GM19035 (cell line): ENCODE data around the gene APOA1.
"Not testable (repeated sequence)": the region's sequence is repeated elsewhere in the genome, so short reads cannot be mapped to it uniquely, and the experiment has no call there.

Experiments
- ATAC-seq: cut with Tn5 transposase; IDR thresholded peaks from one replicate; pipeline ENCODE4 v1.9.1; 2021; ENCODE audit not compliant: unreplicated experiment

The APOA1 gene

GRCh38 chr11:116835042-116835772, 2.2 kb downstream of the APOA1 start:
- peak; percentile 26 for ATAC-seq

DNA sequence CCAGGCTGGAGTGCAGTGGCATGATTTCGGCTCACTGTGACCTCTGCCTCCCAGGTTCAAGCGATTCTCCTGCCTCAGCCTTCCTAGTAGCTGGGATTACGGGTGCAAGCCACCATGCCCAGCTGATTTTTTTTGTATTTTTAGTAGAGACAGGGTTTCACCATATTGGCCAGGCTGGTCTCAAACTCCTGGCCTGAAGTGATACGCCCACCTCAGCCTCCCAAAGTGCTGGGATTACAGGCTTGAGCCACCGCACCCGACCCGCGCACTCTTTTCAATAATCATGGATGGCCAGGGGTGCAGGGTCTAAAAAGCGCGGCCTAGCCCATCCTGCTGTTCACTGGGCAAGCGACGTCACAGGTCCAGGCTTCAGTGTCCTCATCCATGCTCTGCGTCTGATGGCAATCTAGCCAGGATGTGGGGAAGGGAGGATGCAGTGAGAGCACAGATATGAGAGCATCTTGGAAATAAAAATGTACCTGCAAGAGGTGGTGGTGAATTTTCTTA, 2.8 kb downstream of the APOA1 start:
- ATAC-seq: not testable (repeated sequence)

GRCh38 chr11:116833816-116834534, 3.4 kb downstream of the APOA1 start:
- ATAC-seq: no peak

DNA sequence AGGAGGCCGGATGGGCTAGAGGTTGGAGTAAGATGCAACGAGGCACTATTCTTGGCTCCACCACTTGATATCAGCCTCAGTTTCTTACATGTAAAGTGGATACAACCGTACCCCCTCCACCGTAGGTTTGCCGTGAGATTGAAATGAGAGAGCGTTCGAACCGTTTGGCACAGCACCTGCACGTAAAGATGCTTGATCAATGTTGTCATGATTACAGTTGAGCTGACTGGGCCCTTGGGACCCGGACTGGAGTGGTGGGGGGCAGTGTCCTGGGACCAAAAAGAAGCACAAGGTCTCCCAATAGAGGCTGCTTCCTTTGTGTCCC, 4.0 kb downstream of the APOA1 start:
- ATAC-seq: no peak

DNA sequence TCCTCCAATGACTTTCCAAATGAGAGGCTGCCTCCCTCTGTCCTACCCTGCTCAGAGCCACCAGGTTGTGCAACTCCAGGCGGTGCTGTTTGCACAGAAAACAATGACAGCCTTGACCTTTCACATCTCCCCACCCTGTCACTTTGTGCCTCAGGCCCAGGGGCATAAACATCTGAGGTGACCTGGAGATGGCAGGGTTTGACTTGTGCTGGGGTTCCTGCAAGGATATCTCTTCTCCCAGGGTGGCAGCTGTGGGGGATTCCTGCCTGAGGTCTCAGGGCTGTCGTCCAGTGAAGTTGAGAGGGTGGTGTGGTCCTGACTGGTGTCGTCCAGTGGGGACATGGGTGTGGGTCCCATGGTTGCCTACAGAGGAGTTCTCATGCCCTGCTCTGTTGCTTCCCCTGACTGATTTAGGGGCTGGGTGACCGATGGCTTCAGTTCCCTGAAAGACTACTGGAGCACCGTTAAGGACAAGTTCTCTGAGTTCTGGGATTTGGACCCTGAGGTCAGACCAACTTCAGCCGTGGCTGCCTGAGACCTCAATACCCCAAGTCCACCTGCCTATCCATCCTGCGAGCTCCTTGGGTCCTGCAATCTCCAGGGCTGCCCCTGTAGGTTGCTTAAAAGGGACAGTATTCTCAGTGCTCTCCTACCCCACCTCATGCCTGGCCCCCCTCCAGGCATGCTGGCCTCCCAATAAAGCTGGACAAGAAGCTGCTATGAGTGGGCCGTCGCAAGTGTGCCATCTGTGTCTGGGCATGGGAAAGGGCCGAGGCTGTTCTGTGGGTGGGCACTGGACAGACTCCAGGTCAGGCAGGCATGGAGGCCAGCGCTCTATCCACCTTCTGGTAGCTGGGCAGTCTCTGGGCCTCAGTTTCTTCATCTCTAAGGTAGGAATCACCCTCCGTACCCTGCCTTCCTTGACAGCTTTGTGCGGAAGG, 4.8 kb downstream of the APOA1 start:
- no peak for ATAC-seq

DNA sequence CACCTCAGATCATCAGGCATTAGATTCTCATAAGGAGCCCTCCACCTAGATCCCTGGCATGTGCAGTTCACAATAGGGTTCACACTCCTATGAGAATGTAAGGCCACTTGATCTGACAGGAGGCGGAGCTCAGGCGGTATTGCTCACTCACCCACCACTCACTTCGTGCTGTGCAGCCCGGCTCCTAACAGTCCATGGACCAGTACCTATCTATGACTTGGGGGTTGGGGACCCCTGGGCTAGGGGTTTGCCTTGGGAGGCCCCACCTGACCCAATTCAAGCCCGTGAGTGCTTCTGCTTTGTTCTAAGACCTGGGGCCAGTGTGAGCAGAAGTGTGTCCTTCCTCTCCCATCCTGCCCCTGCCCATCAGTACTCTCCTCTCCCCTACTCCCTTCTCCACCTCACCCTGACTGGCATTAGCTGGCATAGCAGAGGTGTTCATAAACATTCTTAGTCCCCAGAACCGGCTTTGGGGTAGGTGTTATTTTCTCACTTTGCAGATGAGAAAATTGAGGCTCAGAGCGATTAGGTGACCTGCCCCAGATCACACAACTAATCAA, 5.6 kb downstream of the APOA1 start:
- no peak for ATAC-seq

- no peak for ATAC-seq
Observed at GRCh38 chr11:116830184-116830912, 7.1 kb downstream of the APOA1 start.

GRCh38 chr11:116829525-116830183, 7.8 kb downstream of the APOA1 start, which contains the start of gene APOC3:
TSS of gene APOC3 (plus strand) at chr11:116829907. CDS start at chr11:116830583, 676 bp downstream.
- ATAC-seq: no peak

- no peak for ATAC-seq
Observed at GRCh38 chr11:116828632-116829524, 8.5 kb downstream of the APOA1 start.

DNA sequence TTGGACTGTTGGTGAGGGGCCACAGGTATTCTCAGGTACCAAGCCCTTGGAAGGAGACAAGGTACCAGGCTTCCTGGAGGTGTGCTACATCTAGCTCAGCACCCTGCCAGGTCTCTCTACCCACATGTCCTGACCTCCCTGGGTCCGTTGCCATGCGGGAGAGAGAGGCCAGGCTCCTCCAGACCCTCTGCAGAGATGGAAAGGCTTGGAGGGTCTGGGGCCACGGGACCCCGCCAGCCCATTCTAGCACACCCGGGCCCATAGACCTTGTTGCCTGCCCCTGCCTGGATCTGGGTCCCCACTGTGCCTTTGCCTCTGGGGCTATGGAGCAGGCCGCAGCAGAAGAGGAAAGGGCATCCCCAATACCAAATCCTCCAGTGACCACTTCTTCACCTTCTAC, 10.0 kb downstream of the APOA1 start:
- no peak for ATAC-seq

DNA sequence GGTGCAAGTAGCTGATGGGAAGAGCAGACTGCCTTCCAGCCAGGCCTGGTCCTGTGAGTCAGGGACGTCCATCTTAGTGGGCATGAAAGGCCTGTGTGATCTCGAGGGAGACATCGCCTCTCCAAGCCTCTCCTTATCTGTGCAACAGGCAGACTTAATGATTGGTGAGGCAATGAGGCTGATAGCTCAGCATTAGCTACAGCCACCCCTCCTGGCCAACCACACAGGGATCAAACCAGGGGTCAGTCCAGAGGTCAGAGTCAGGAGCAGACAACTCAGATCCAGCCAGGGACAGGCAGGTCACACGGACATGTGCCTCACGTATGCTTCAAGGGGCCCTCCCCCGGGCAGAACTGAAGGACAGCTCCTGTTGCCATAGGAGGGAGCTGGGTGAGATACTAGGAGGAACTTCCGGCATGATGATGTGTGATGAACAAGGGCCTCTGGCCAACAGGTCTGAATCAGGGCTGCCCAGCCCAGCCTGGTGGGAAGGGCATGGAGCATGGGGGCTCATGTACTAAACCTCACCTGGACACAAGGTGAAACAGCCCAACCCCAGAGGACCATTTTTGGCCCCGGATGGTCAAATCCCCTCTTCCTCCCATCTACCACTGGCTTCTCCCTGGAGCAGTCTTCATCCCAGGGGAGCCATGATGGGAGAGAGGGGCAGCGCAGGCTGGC, 10.5 kb downstream of the APOA1 start:
- no peak for ATAC-seq

DNA sequence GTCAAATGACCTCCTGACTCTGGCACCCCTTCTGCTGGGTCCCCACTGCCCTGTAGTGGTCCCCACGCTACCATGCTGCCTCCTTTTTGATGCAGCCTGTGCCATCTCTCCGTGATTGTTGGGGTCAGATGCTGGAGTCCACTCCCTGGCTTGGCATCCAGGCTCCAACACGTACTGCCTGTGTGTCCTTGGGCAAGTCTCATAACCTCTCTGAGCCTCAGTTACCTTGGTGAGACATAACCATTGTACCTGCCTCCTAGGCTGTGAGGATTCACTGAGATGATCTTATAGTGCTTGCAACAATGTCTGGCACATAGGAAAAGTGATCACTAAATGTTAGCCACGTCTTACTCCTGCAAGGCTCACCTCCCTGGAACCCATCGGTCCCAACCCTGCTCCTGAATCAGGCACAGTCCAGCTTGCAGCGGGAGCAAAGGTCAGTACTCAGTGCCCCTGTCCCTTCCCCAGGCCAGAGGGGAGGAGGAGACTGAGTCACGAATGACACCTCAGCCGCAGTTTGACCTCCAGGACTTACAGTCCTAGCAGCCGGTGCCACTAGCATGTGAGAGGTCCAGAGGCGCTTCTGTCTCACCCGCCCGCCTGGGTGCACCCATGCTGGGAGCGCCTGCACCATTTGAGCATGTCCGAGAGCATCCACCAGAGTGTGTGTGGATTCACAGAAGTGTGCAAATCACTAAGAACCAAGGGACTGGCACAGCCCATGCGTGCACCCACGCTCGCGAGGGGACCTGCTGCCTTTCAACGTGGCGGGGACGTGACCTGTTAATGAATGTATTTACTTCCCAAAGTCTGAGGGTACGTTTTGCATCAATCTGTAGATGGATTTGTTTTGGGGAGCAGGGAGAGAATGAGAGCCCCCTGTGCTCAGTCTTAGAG, 11.3 kb downstream of the APOA1 start:
- ATAC-seq: no peak

DNA sequence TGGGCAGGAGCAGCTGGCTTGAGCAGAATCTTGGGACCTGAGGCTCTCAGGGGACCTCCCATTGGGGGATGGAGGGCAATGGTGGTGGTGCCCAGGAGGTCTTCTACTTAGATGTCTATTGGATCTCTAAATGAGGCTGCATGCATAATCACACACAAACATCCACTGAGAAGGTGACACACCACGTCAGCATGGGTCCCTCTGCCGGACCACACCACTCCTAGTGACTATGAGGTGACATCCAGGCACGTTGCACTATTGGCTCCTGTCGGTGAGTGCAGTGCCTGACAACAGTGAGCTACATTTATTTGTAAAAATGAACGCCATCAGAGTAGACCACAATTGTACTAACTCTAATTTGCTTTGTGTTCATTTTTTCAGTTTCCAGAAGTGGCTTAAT, 12.0 kb downstream of the APOA1 start:
- ATAC-seq: no peak

DNA sequence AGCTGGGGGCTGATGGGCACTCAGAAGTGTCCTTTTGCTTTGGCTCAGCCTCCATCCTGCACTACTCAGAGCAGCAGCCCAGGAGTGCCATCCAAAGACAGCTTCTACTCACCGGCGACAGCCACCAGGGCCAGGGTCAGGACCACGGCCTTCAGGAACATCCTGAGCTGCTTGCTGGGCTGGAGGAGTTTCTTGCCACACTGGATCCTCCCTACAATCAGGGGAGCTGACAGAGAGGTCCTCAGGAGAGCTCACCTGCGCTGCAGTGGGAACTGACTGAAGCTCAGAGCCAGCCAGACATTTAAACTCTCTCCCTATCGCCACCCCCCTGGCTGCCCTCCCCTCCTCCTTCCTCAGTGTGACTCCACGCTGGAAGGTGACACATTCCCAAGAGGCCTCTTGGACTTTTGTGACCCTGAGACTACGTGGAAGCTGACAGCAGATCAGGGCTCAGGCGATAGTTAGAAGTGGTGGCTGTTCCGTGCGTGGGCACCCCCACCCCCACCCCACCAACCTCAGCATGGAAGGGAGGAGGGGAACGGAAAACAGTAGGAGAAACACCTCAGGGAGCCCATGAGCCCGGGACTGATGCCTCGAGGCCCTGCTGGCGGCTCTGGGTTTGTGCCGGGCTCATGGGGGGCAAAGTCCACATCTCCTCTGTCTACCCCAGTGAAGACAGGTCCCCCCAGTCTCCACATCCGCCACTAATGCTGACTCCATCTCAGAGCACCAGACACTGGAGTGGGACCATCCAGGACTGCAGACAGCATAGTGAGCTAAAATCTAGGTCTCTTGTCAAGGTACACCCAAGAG, 14.2 kb downstream of the APOA1 start, which contains the start of gene APOA4:
APOA4 (minus strand) TSS at position 274 of the 813 bp plus-strand sequence; CDS start at position 161, 113 bp downstream.
- no peak for ATAC-seq

- no peak for ATAC-seq
Observed at GRCh38 chr11:116822575-116822974, 14.8 kb downstream of the APOA1 start.
